ENCODE data around the gene PITPNB.

GRCh38 chr22:27868732-27869282 is 50.2 kb downstream of the PITPNB start:
- TF ChIP-seq POLR2AphosphoS5 (IDR thresholded peaks at IDR 0.05) (no peak), POLR2A (IDR thresholded peaks at IDR 0.05) (no peak), CTCF (IDR thresholded peaks at IDR 0.05) (no peak)
